IMR-90 (cell line): ENCODE results near the gene C1QTNF1. TPM values are rescaled to one million over a fixed set of nuclear protein-coding genes. Genes with fewer than 3 reads are reported as not detected.

Experiments
- ATAC-seq: fragments of 200-7000 bp; cut with Tn5 transposase; 2 replicates; pipeline ENCODE4 v1.9.1; 2020; ENCODE audit warnings: low read depth, mild to moderate bottlenecking, moderate library complexity
- BruUV-seq: library from RNA; stranded (reverse); fragments of 400-500 nt; replicated peaks from 2 replicates; lab custom pipeline; 2021; lab: Mats Ljungman, UMichigan
- CTCF ChIA-PET: fragments of 300-600 bp; formaldehyde crosslinking; extraction: SDS; loops from one replicate; lab custom pipeline; 2021; ENCODE audit warnings: antibody characterized with exemption; lab: Yijun Ruan, JAX
- POLR2A ChIA-PET: fragments of 300-600 bp; sonication (Branson Sonifier 250); formaldehyde crosslinking; loops from one replicate; lab custom pipeline; 2022; ENCODE audit warnings: antibody characterized with exemption; ENCODE audit not compliant: unreplicated experiment; lab: Charles Lee
- DNase-seq: peaks from one replicate; pipeline ENCODE4 v3.0.0; 2013
- H2AFZ ChIP-seq: replicated peaks from 2 replicates; pipeline ENCODE3; 2013; ENCODE audit warnings: low read length, mild to moderate bottlenecking; ENCODE audit not compliant: poor library complexity
- H2AK5ac ChIP-seq: 2 replicates; pipeline ENCODE4 v1.6.1; 2013; ENCODE audit warnings: low read depth, low read length, inconsistent platforms
- H2AK9ac ChIP-seq: replicated peaks from 2 replicates; pipeline ENCODE3; 2013; ENCODE audit warnings: mild to moderate bottlenecking, low read depth, low read length, moderate library complexity; ENCODE audit not compliant: poor library complexity
- H2BK120ac ChIP-seq: 2 replicates; pipeline ENCODE4 v1.6.1; 2013; ENCODE audit warnings: low read depth, low read length, inconsistent platforms
- H2BK15ac ChIP-seq: 3 replicates; pipeline ENCODE4 v1.6.1; 2013; ENCODE audit warnings: low read depth, low read length, inconsistent platforms
- H2BK20ac ChIP-seq: 2 replicates; pipeline ENCODE4 v1.6.1; 2013; ENCODE audit warnings: low read depth, mild to moderate bottlenecking, inconsistent platforms, low read length, moderate library complexity
- H2BK5ac ChIP-seq: 2 replicates; pipeline ENCODE4 v1.6.1; 2013; ENCODE audit warnings: mild to moderate bottlenecking, low read depth, low read length, inconsistent platforms; ENCODE audit not compliant: poor library complexity, severe bottlenecking
- H3K14ac ChIP-seq: replicated peaks from 2 replicates; pipeline ENCODE4 v1.6.1; 2013; ENCODE audit warnings: low read depth, low read length, inconsistent platforms
- H3K18ac ChIP-seq: 2 replicates; pipeline ENCODE4 v1.6.1; 2013; ENCODE audit warnings: low read depth, low read length, control low read depth
- H3K23ac ChIP-seq: 2 replicates; pipeline ENCODE4 v1.6.1; 2013; ENCODE audit warnings: low read depth, low read length, inconsistent platforms
- H3K27ac ChIP-seq: 2 replicates; pipeline ENCODE4 v1.5.1; 2013; ENCODE audit warnings: mild to moderate bottlenecking, control low read depth, low read length; ENCODE audit not compliant: insufficient read depth
- H3K27me3 ChIP-seq: 2 replicates; pipeline ENCODE4 v1.6.1; 2013; ENCODE audit warnings: low read length; ENCODE audit not compliant: control insufficient read depth, insufficient read depth
- H3K36me3 ChIP-seq: 2 replicates; pipeline ENCODE4 v1.6.1; 2013; ENCODE audit warnings: low read length, mixed read lengths; ENCODE audit not compliant: control insufficient read depth, insufficient read depth
- H3K4ac ChIP-seq: 2 replicates; pipeline ENCODE4 v1.6.1; 2013; ENCODE audit warnings: low read depth, low read length, inconsistent platforms
- H3K4me1 ChIP-seq: 2 replicates; pipeline ENCODE4 v1.6.1; 2013; ENCODE audit warnings: low read length, mixed read lengths; ENCODE audit not compliant: control insufficient read depth, insufficient read depth
- H3K4me2 ChIP-seq: 2 replicates; pipeline ENCODE4 v1.6.1; 2013; ENCODE audit warnings: low read depth, mild to moderate bottlenecking, control low read depth, low read length, moderate library complexity
- H3K4me3 ChIP-seq: 2 replicates; pipeline ENCODE4 v1.5.1; 2013; ENCODE audit warnings: low read depth, mild to moderate bottlenecking, control low read depth, low read length, moderate library complexity; ENCODE audit not compliant: insufficient read depth
- H3K56ac ChIP-seq: 2 replicates; pipeline ENCODE4 v1.6.1; 2013; ENCODE audit warnings: low read length, inconsistent platforms; ENCODE audit not compliant: insufficient read depth; ENCODE audit errors: extremely low read depth
- H3K79me1 ChIP-seq, 2 experiments: 2 replicates each; pipeline ENCODE4 v1.6.1; 2013; ENCODE audit warnings: low read length in 2 of 2, inconsistent platforms in 1 of 2, low read depth in 1 of 2
- H3K9ac ChIP-seq: 2 replicates; pipeline ENCODE4 v1.6.1; 2013; ENCODE audit warnings: low read depth, low read length, control low read depth
- H3K9me1 ChIP-seq: 2 replicates; pipeline ENCODE4 v1.6.1; 2013; ENCODE audit warnings: low read length, inconsistent platforms; ENCODE audit not compliant: insufficient read depth
- H3K9me3 ChIP-seq: 2 replicates; pipeline ENCODE4 v1.6.1; 2013; ENCODE audit warnings: low read length; ENCODE audit not compliant: control insufficient read depth, insufficient read depth
- H4K20me1 ChIP-seq: 2 replicates; pipeline ENCODE4 v1.6.1; 2013; ENCODE audit warnings: low read length, inconsistent platforms; ENCODE audit not compliant: insufficient read depth
- H4K5ac ChIP-seq: 2 replicates; pipeline ENCODE4 v1.6.1; 2013; ENCODE audit warnings: mild to moderate bottlenecking, low read depth, low read length, control low read depth
- H4K8ac ChIP-seq, 2 experiments: 2 replicates each; pipeline ENCODE4 v1.6.1; 2013; ENCODE audit warnings: low read depth in 2 of 2, low read length in 2 of 2, control low read depth in 1 of 2, inconsistent platforms in 1 of 2
- H4K91ac ChIP-seq: 2 replicates; pipeline ENCODE4 v1.6.1; 2013; ENCODE audit warnings: low read depth, low read length, inconsistent platforms; ENCODE audit not compliant: insufficient read depth
- BHLHE40 ChIP-seq: fragments of 150-350 bp; IDR thresholded peaks from 2 replicates; pipeline ENCODE4 v1.6.1; 2016; ENCODE audit warnings: mild to moderate bottlenecking, low read depth, low read length
- CEBPB ChIP-seq: IDR thresholded peaks from 2 replicates; pipeline ENCODE4 v1.6.1; 2012; ENCODE audit warnings: low read depth, low read length, improper control_type of control experiment
- CHD1 ChIP-seq: IDR thresholded peaks from 2 replicates; pipeline ENCODE4 v1.6.1; 2012; ENCODE audit warnings: low read depth, low read length, improper control_type of control experiment
- CTCF ChIP-seq: conservative IDR thresholded peaks from 2 replicates; pipeline ENCODE4 v1.5.1; 2012; ENCODE audit warnings: mild to moderate bottlenecking, low read depth, low read length, improper control_type of control experiment
- ELK1 ChIP-seq: fragments of 150-350 bp; IDR thresholded peaks from 2 replicates; pipeline ENCODE4 v1.6.1; 2016; ENCODE audit warnings: low read depth, mild to moderate bottlenecking, low read length, moderate library complexity, borderline replicate concordance
- FOS ChIP-seq: fragments of 150-350 bp; IDR thresholded peaks from 2 replicates; pipeline ENCODE4 v1.6.1; 2016; ENCODE audit warnings: low read depth, low read length
- MAFK ChIP-seq: IDR thresholded peaks from 2 replicates; pipeline ENCODE4 v1.6.1; 2012; ENCODE audit warnings: low read depth, low read length, improper control_type of control experiment
- MAZ ChIP-seq: IDR thresholded peaks from 2 replicates; pipeline ENCODE4 v1.6.1; 2012; ENCODE audit warnings: low read depth, mild to moderate bottlenecking, low read length, improper control_type of control experiment, moderate library complexity, borderline replicate concordance
- MXI1 ChIP-seq: IDR thresholded peaks from 2 replicates; pipeline ENCODE4 v1.6.1; 2012; ENCODE audit warnings: low read depth, mild to moderate bottlenecking, low read length, moderate library complexity, borderline replicate concordance
- POLR2A ChIP-seq: IDR thresholded peaks from 2 replicates; pipeline ENCODE4 v1.6.1; 2012; ENCODE audit warnings: mild to moderate bottlenecking, low read depth, low read length
- RAD21 ChIP-seq: IDR thresholded peaks from 2 replicates; pipeline ENCODE4 v1.6.1; 2012; ENCODE audit warnings: low read length, improper control_type of control experiment
- RCOR1 ChIP-seq: IDR thresholded peaks from 2 replicates; pipeline ENCODE4 v1.6.1; 2012; ENCODE audit warnings: mild to moderate bottlenecking, low read length, improper control_type of control experiment; ENCODE audit not compliant: insufficient replicate concordance
- RFX5 ChIP-seq: IDR thresholded peaks from 2 replicates; pipeline ENCODE4 v1.8.0; 2012; ENCODE audit warnings: low read depth, mild to moderate bottlenecking, low read length, moderate library complexity
- SMC3 ChIP-seq: fragments of 150-350 bp; IDR thresholded peaks from 2 replicates; pipeline ENCODE4 v1.6.1; 2016; ENCODE audit warnings: low read depth, mild to moderate bottlenecking, antibody characterized with exemption, low read length, moderate library complexity
- WGBS, 2 experiments: methylation state at CpG; one replicate each; pipeline versions ENCODE4 v1.1.5 to v1.1.7; 2013; ENCODE audit warnings: missing lambda C conversion rate in 2 of 2; ENCODE audit not compliant: insufficient read length in 1 of 2; ENCODE audit errors: extremely low coverage in 2 of 2; 5-methylcytosine and 5-hydroxymethylcytosine counted together
- dilution Hi-C: fragments of 300-500 bp; cut with HindIII; formaldehyde crosslinking; loops from one replicate; pipeline ENCODE4 v1.14.3; 2018; ENCODE audit warnings: low sequenced_read_pairs; ENCODE audit not compliant: unreplicated experiment
- in situ Hi-C: fragments of 300-500 bp; cut with MboI; formaldehyde crosslinking; loops from 3 replicates; pipeline ENCODE4 v1.14.3; 2019; ENCODE audit warnings: low sequenced_read_pairs, inconsistent platforms, mixed read lengths
- intact Hi-C: fragments of 100-400 bp; cut with micrococcal nuclease; formaldehyde crosslinking; loops from 2 replicates; pipeline ENCODE4 v1.10.0; 2022
- polyA plus RNA-seq, 3 experiments: library from polyadenylated mRNA; depleted of rRNA; stranded (reverse); fragments of >200 nt; gene quantifications; 2 replicates each; pipeline ENCODE4 v1.2.3, GENCODE V29; 2012; ENCODE audit warnings: low replicate concordance in 1 of 3
- total RNA-seq: library from RNA; depleted of rRNA; stranded (reverse); fragments of >200 nt; gene quantifications from 2 replicates; pipeline ENCODE4 v1.2.3, GENCODE V29; 2012

Gene C1QTNF1
- total and polyA plus RNA-seq, 2 of the 4 experiments (the other 2 are of a cell fraction) = 3.4 to 8.4 TPM

GRCh38 chr17:79097226-79098055 is 73.5 kb downstream of the C1QTNF1 start:
- no peak overlapping the region for H3K18ac ChIP-seq
- no peaks in the 10 kb centered on the region for H3K79me1 ChIP-seq
- BruUV-seq = no TSS peak
- no peak overlapping the region for H3K9ac ChIP-seq
- DNase-seq (no peak), ATAC-seq (no peak)
- H3K27ac ChIP-seq = no peak overlapping the region
- H3K14ac ChIP-seq = no peak overlapping the region
- H2AK9ac ChIP-seq = peak overlapping the region; percentile 81
- no peak overlapping the region for H3K4me3 ChIP-seq
- no peak overlapping the region for H2BK5ac ChIP-seq
- 32% methylated on average over 9 of the region's 52 CpGs; no CpG with 5 or more reads in 1 of the 2 experiments for WGBS, 2 experiments
- H3K23ac ChIP-seq = no peak overlapping the region
- H3K4me1 ChIP-seq = no peaks in the 10 kb centered on the region
- no peak overlapping the region for H4K5ac ChIP-seq
- ChIA-PET CTCF (no interaction called here), POLR2A (interaction anchor here (0.6 kb wide), 1 partner anchor 1106 kb away, joined by 3 read pairs; no protein-coding TSS in a partner anchor)
- intact Hi-C loops (no loop called here), in situ Hi-C loops (loop anchor here (25.0 kb wide), 1 partner anchor 615 kb away; no protein-coding TSS in a partner anchor), dilution Hi-C loops (no loop called here)
- H4K20me1 ChIP-seq = no peaks in the 10 kb centered on the region
- H3K9me1 ChIP-seq = no peaks in the 10 kb centered on the region
- H3K56ac ChIP-seq = no peak overlapping the region
- no peak overlapping the region for H4K8ac ChIP-seq
- TF ChIP-seq RFX5 (no peak), BHLHE40 (no peak), SMC3 (no peak), RAD21 (no peak), FOS (no peak), CEBPB (no peak), MXI1 (no peak), MAZ (no peak), MAFK (no peak), CHD1 (no peak), CTCF (no peak), POLR2A (no peak), RCOR1 (no peak), ELK1 (no peak)
- H2BK20ac ChIP-seq = no peak overlapping the region
- no peak overlapping the region for H2AK5ac ChIP-seq
- no peak overlapping the region for H4K91ac ChIP-seq
- no peak overlapping the region for H2BK120ac ChIP-seq
- H3K27me3 ChIP-seq = peaks cover 75% of the 10 kb centered on the region
- no peak overlapping the region for H3K4ac ChIP-seq
- no peak overlapping the region for H2AFZ ChIP-seq
- H2BK15ac ChIP-seq = no peak overlapping the region
- no peak overlapping the region for H3K4me2 ChIP-seq
- no peaks in the 10 kb centered on the region for H3K9me3 ChIP-seq
- no peaks in the 10 kb centered on the region for H3K36me3 ChIP-seq
